Measurements from ENCODE around the gene RBMS3.

Gene RBMS3

DNA sequence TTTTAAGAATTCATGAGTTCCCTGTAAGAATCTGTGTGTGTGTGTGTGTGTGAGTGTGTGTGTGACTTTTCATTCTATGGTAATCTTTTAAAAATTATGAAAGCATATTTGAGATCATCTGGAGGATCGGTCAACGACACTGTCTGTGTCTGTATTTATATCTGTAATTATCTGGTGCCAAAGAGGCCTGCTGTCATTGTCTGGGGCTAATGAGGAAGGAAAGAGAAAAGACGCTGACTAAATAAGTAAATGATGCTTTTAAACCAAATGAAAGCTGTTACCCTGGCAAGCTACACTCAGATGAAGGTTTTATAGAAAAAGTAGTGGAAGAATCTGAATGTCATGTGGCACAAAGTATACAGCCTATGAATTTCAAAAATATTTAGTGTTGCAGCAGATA lies 439.8 kb downstream of the RBMS3 start:
- TF ChIP-seq, protein P1, sequence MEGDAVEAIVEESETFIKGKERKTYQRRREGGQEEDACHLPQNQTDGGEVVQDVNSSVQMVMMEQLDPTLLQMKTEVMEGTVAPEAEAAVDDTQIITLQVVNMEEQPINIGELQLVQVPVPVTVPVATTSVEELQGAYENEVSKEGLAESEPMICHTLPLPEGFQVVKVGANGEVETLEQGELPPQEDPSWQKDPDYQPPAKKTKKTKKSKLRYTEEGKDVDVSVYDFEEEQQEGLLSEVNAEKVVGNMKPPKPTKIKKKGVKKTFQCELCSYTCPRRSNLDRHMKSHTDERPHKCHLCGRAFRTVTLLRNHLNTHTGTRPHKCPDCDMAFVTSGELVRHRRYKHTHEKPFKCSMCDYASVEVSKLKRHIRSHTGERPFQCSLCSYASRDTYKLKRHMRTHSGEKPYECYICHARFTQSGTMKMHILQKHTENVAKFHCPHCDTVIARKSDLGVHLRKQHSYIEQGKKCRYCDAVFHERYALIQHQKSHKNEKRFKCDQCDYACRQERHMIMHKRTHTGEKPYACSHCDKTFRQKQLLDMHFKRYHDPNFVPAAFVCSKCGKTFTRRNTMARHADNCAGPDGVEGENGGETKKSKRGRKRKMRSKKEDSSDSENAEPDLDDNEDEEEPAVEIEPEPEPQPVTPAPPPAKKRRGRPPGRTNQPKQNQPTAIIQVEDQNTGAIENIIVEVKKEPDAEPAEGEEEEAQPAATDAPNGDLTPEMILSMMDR (IDR thresholded peaks at IDR 0.05; ENCODE audit: extremely low read depth, insufficient read depth, missing control alignments): no peak
- DNase-seq (ENCODE audit: low spot score): no peak
- in situ Hi-C loops (cut with MboI; ENCODE audit: low pct_unique_long_range_greater_than_20kb, low sequenced_read_pairs, unreplicated experiment): no loop called here

DNA sequence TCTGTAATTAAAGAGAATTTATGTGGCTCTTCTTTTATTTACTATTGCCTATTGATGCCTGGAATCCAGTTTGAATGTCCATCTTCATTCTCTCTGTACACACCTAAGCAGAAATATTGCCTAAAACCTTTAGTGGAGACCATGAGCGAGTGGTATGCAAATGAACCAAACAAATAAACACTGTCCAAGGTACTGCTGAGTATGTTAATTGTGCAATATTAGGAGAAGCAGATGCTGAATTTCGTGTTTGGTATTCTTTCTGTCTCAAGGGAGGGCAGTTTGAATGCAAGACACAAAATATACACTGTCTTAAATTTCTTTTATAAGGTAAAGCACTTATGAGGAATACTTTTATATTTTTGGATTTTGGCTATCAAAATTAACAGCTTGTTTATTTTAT lies 440.9 kb downstream of the RBMS3 start:
- TF ChIP-seq, protein P1 (IDR thresholded peaks at IDR 0.05; ENCODE audit: extremely low read depth, insufficient read depth, missing control alignments): no peak
- in situ Hi-C loops (cut with MboI; ENCODE audit: low pct_unique_long_range_greater_than_20kb, low sequenced_read_pairs, unreplicated experiment): no loop called here
- DNase-seq (ENCODE audit: low spot score): no peak

- no peak for DNase-seq (ENCODE audit: low spot score)
- in situ Hi-C loops (cut with MboI; ENCODE audit: low pct_unique_long_range_greater_than_20kb, low sequenced_read_pairs, unreplicated experiment): no loop called here
- TF ChIP-seq, protein P1 (IDR thresholded peaks at IDR 0.05; ENCODE audit: extremely low read depth, insufficient read depth, missing control alignments): no peak
Observed at GRCh38 chr3:29731050-29731449, 450.2 kb downstream of the RBMS3 start.

DNA sequence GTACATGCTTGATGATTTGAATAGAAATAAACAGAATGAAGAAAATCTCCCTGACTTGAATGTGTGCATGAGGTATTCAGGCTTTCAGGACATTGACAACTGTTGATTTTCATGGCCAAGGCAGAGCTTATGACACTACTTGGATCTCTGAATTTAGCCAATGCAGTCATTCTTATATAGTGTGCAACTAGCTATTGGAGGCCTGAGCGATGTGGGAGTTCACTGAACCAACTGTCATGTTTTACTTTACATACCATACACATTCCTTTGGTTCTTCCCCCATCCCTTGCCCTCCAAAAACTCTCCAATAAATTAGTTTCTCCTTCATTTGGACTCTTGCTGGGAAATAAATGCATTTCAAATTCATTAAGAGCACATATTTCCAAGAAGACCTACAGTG lies 460.4 kb downstream of the RBMS3 start:
- TF ChIP-seq, protein P1 (IDR thresholded peaks at IDR 0.05; ENCODE audit: extremely low read depth, insufficient read depth, missing control alignments): no peak
- DNase-seq (ENCODE audit: low spot score): no peak
- in situ Hi-C loops (cut with MboI; ENCODE audit: low pct_unique_long_range_greater_than_20kb, low sequenced_read_pairs, unreplicated experiment): no loop called here

DNA sequence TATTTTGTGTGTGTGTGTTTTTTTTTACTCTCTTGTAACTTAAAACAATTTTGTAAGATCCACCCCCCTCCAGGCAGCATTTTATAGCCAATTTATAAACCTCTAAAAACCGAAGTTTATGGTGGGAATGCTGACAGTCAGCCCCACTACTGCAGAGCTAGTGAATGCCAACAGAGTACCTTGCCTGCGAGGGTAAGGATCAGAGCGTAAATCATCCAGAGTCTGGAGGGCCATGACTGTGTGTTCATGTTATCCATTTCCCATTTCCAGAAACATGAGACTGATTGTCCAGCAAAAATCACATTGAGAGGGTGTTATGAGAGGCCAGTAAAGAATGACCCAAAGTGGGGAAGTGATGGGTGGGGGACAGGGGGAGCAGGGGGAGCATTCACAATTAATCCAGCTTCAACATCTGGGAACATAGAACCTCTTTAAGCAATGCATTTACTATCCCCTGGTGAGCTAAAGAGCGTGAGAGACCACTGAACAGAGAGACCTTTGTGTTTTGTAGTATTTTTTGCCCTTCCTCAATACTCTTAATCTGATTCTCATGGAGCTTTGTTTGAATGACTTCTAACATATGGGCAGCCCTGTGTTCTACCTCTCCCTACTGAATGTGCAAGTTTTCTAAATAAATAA lies 464.5 kb downstream of the RBMS3 start:
- DNase-seq (ENCODE audit: low spot score): no peak
- in situ Hi-C loops (cut with MboI; ENCODE audit: low pct_unique_long_range_greater_than_20kb, low sequenced_read_pairs, unreplicated experiment): no loop called here
- TF ChIP-seq, protein P1 (IDR thresholded peaks at IDR 0.05; ENCODE audit: extremely low read depth, insufficient read depth, missing control alignments): no peak

DNA sequence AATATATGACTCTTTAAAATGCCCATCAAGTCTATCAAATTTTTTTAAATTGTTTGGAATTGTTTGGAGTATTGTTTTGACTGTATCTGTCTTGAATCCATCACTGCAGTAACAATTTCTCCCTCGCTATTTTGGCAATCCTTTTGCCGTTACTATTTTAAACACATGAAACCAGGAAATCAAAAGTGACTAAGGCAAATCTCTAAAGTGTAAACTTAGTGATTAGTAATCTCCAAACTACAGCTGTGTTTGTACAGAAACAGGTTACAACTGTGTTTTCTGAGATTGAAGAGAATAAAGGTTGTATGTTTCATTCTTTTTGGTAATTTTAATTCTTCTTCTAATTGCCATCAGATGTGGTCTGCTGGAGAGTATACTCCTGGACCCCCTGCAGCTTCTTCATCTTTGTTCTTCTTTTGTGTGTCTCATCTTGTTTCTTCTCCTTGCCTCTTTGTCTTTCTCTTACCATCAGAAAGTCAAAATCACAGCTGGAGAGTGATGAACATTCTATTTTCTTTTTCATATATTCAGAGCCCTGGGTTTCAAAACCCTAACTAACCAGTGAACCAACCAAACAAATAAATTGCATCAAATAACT lies 465.4 kb downstream of the RBMS3 start:
- in situ Hi-C loops (cut with MboI; ENCODE audit: low pct_unique_long_range_greater_than_20kb, low sequenced_read_pairs, unreplicated experiment): no loop called here
- no peak for DNase-seq (ENCODE audit: low spot score)

More for the DNA sequence above, 465.4 kb downstream of the RBMS3 start:
- TF ChIP-seq, protein P1 (IDR thresholded peaks at IDR 0.05; ENCODE audit: extremely low read depth, insufficient read depth, missing control alignments): no peak
